Osteoblast (primary cell): ENCODE measurements around the gene FAM72A. TPM values are rescaled to one million over a fixed set of nuclear protein-coding genes. Genes with fewer than 3 reads are reported as not detected.
"Not testable (repeated sequence)": the region's sequence is repeated elsewhere in the genome, so short reads cannot be mapped to it uniquely, and the experiment has no call there.

Experiments used
- DNase-seq: peaks from one replicate; pipeline ENCODE4 v3.0.0; 2011; ENCODE audit warnings: low spot score, mixed read lengths; ENCODE audit not compliant: insufficient read length; ENCODE audit errors: missing footprints
- H2AFZ ChIP-seq: 2 replicates; pipeline ENCODE4 v1.6.0; 2011; ENCODE audit warnings: mild to moderate bottlenecking, low read length
- H3K27ac ChIP-seq: 2 replicates; pipeline ENCODE4 v1.5.1; 2011; ENCODE audit warnings: mild to moderate bottlenecking, low read depth, low read length, moderate library complexity
- H3K27me3 ChIP-seq: 2 replicates; pipeline ENCODE4 v1.6.0; 2012; ENCODE audit warnings: mild to moderate bottlenecking, control low read depth, inconsistent platforms, low read length, moderate library complexity; ENCODE audit not compliant: insufficient read depth
- H3K36me3 ChIP-seq: 2 replicates; pipeline ENCODE4 v1.5.1; 2011; ENCODE audit warnings: mild to moderate bottlenecking, low read length, control low read depth, moderate library complexity; ENCODE audit not compliant: insufficient read depth
- H3K4me1 ChIP-seq: 2 replicates; pipeline ENCODE4 v1.5.1; 2011; ENCODE audit warnings: mild to moderate bottlenecking, low read length, control low read depth, moderate library complexity; ENCODE audit not compliant: insufficient read depth
- H3K4me2 ChIP-seq: 2 replicates; pipeline ENCODE4 v1.6.0; 2011; ENCODE audit warnings: mild to moderate bottlenecking, low read length; ENCODE audit not compliant: insufficient read depth
- H3K4me3 ChIP-seq: fragments of 200-600 bp; sonication (generic); 3 replicates; pipeline ENCODE4 v1.5.1; 2012; ENCODE audit warnings: mild to moderate bottlenecking, low read length, inconsistent platforms; ENCODE audit not compliant: insufficient read depth
- H3K79me2 ChIP-seq: 2 replicates; pipeline ENCODE4 v1.6.0; 2012; ENCODE audit warnings: mild to moderate bottlenecking, low read length, control low read depth, inconsistent platforms; ENCODE audit not compliant: insufficient read depth
- H3K9me3 ChIP-seq: 2 replicates; pipeline ENCODE4 v1.5.1; 2011; ENCODE audit warnings: low read depth, low read length, control low read depth
- H4K20me1 ChIP-seq: 2 replicates; pipeline ENCODE4 v1.6.0; 2012; ENCODE audit warnings: mild to moderate bottlenecking, low read length, control low read depth; ENCODE audit not compliant: insufficient read depth
- total RNA-seq: library from RNA; depleted of rRNA; stranded (reverse); fragments of >200 nt; gene quantifications from 2 replicates; pipeline ENCODE4 v1.2.3, GENCODE V29; 2012

The FAM72A gene
- total RNA-seq, 1 donor = 2.2 TPM

- H2AFZ ChIP-seq = peak within 1 kb of the TSS; percentile 47
- H3K4me3 ChIP-seq = peak within 1 kb of the TSS; percentile 66
- H3K36me3 ChIP-seq, H3K4me1 ChIP-seq, DNase-seq, H3K79me2 ChIP-seq, H3K4me2 ChIP-seq, H3K27ac ChIP-seq, H4K20me1 ChIP-seq, H3K9me3 ChIP-seq, H3K27me3 ChIP-seq: not testable (repeated sequence)
These were observed 922 bp upstream of the FAM72A start, which contains the start of gene SRGAP2 for GRCh38 chr1:206203364-206204158. SRGAP2 (plus strand) TSS chr1:206203541; CDS start chr1:206205971, 2,430 bp downstream.

GRCh38 chr1:206196748-206197424 lies 5.8 kb downstream of the FAM72A start:
- H3K27me3 ChIP-seq, H2AFZ ChIP-seq, H3K4me2 ChIP-seq, DNase-seq, H3K36me3 ChIP-seq, H3K4me1 ChIP-seq, H3K9me3 ChIP-seq, H3K4me3 ChIP-seq, H3K79me2 ChIP-seq, H4K20me1 ChIP-seq, H3K27ac ChIP-seq: not testable (repeated sequence)

- not testable (repeated sequence) for H3K4me2 ChIP-seq, H4K20me1 ChIP-seq, H3K27me3 ChIP-seq, H3K36me3 ChIP-seq, DNase-seq, H2AFZ ChIP-seq, H3K27ac ChIP-seq, H3K4me1 ChIP-seq, H3K79me2 ChIP-seq, H3K4me3 ChIP-seq, H3K9me3 ChIP-seq
These were observed 7.5 kb downstream of the FAM72A start for GRCh38 chr1:206195182-206195581.

GRCh38 chr1:206186826-206187225 lies 15.8 kb downstream of the FAM72A start:
- H3K4me1 ChIP-seq, H4K20me1 ChIP-seq, H3K4me2 ChIP-seq, H3K79me2 ChIP-seq, H3K4me3 ChIP-seq, H3K27ac ChIP-seq, DNase-seq, H3K9me3 ChIP-seq, H3K27me3 ChIP-seq, H2AFZ ChIP-seq, H3K36me3 ChIP-seq: not testable (repeated sequence)

- not testable (repeated sequence) for H3K4me2 ChIP-seq, H3K27ac ChIP-seq, H3K4me3 ChIP-seq, H3K27me3 ChIP-seq, H3K79me2 ChIP-seq, H4K20me1 ChIP-seq, H2AFZ ChIP-seq, H3K36me3 ChIP-seq, H3K4me1 ChIP-seq, H3K9me3 ChIP-seq, DNase-seq
These were observed 16.9 kb downstream of the FAM72A start for GRCh38 chr1:206185778-206186177.

GRCh38 chr1:206183788-206184187 lies 18.9 kb downstream of the FAM72A start:
- not testable (repeated sequence) for H3K4me3 ChIP-seq, DNase-seq, H3K4me2 ChIP-seq, H3K27me3 ChIP-seq, H2AFZ ChIP-seq, H4K20me1 ChIP-seq, H3K9me3 ChIP-seq, H3K36me3 ChIP-seq, H3K27ac ChIP-seq, H3K4me1 ChIP-seq, H3K79me2 ChIP-seq

- H4K20me1 ChIP-seq, H3K9me3 ChIP-seq, H3K4me3 ChIP-seq, H3K79me2 ChIP-seq, H2AFZ ChIP-seq, H3K4me2 ChIP-seq, H3K4me1 ChIP-seq, H3K27me3 ChIP-seq, H3K36me3 ChIP-seq, DNase-seq: not testable (repeated sequence)
- H3K27ac ChIP-seq = peak overlapping the region; percentile 37
These were observed 20.0 kb downstream of the FAM72A start for GRCh38 chr1:206182368-206183317.

- not testable (repeated sequence) for H2AFZ ChIP-seq, H3K79me2 ChIP-seq, H3K9me3 ChIP-seq, H3K4me2 ChIP-seq, H3K27me3 ChIP-seq, H3K4me3 ChIP-seq, DNase-seq, H3K36me3 ChIP-seq, H4K20me1 ChIP-seq, H3K27ac ChIP-seq
- peaks cover 12% of the 10 kb centered on the region for H3K4me1 ChIP-seq
These were observed 23.0 kb downstream of the FAM72A start for GRCh38 chr1:206179666-206180065.
